GM21528 (cell line): ENCODE data around the gene ZMIZ1.

Experiments
- ATAC-seq: cut with Tn5 transposase; IDR thresholded peaks from one replicate; pipeline ENCODE4 v1.9.1; 2021; ENCODE audit warnings: mild to moderate bottlenecking, moderate library complexity; ENCODE audit not compliant: unreplicated experiment, low FRiP score

The ZMIZ1 gene

GRCh38 chr10:79162022-79162421, 93.3 kb downstream of the ZMIZ1 start:
- ATAC-seq: no peak

GRCh38 chr10:79162861-79163665, 94.3 kb downstream of the ZMIZ1 start:
- ATAC-seq: no peak

- ATAC-seq: no peak
These were observed 94.9 kb downstream of the ZMIZ1 start for GRCh38 chr10:79163666-79163975.

- no peak for ATAC-seq
These were observed 95.3 kb downstream of the ZMIZ1 start for GRCh38 chr10:79164075-79164474.

GRCh38 chr10:79165070-79165778, 96.5 kb downstream of the ZMIZ1 start:
- ATAC-seq: no peak

- ATAC-seq: no peak
These were observed 97.6 kb downstream of the ZMIZ1 start for GRCh38 chr10:79166312-79166721.

GRCh38 chr10:79166741-79167140, 98.0 kb downstream of the ZMIZ1 start:
- no peak for ATAC-seq

GRCh38 chr10:79167537-79167936, 98.8 kb downstream of the ZMIZ1 start:
- ATAC-seq: no peak

- ATAC-seq: no peak
These were observed 99.4 kb downstream of the ZMIZ1 start for GRCh38 chr10:79168210-79168609.

GRCh38 chr10:79170226-79170752, 101.5 kb downstream of the ZMIZ1 start:
- no peak for ATAC-seq

- ATAC-seq: no peak
These were observed 102.2 kb downstream of the ZMIZ1 start for GRCh38 chr10:79170993-79171392.

GRCh38 chr10:79171504-79171903, 102.7 kb downstream of the ZMIZ1 start:
- no peak for ATAC-seq

- no peak for ATAC-seq
These were observed 104.1 kb downstream of the ZMIZ1 start for GRCh38 chr10:79172881-79173280.

GRCh38 chr10:79173582-79174262, 105.0 kb downstream of the ZMIZ1 start:
- no peak for ATAC-seq

- no peak for ATAC-seq
These were observed 107.3 kb downstream of the ZMIZ1 start for GRCh38 chr10:79176052-79176501.

GRCh38 chr10:79176949-79177602, 108.3 kb downstream of the ZMIZ1 start:
- no peak for ATAC-seq

GRCh38 chr10:79178070-79178576, 109.4 kb downstream of the ZMIZ1 start:
- no peak for ATAC-seq

- ATAC-seq: no peak
These were observed 109.9 kb downstream of the ZMIZ1 start for GRCh38 chr10:79178614-79179163.

- ATAC-seq: no peak
These were observed 110.6 kb downstream of the ZMIZ1 start for GRCh38 chr10:79179164-79179956.
